BE2C (cell line): ENCODE results near the gene LMO7.

ENCODE experiments used
- DNase-seq: peaks from one replicate; pipeline ENCODE4 v3.0.0-alpha.2; 2020
- H3K27me3 ChIP-seq: fragments of 250-450 bp; sonication (Bioruptor Pico); 2 replicates; pipeline ENCODE4 v1.5.1; 2020; ENCODE audit warnings: mild to moderate bottlenecking
- H3K36me3 ChIP-seq: fragments of 250-450 bp; sonication (Bioruptor Pico); 2 replicates; pipeline ENCODE4 v1.5.1; 2020; ENCODE audit warnings: mild to moderate bottlenecking
- H3K4me1 ChIP-seq: fragments of 250-450 bp; sonication (Bioruptor Pico); 2 replicates; pipeline ENCODE4 v1.5.1; 2020
- H3K4me3 ChIP-seq: 2 replicates; pipeline ENCODE4 v1.5.1; 2011; ENCODE audit warnings: low read depth, low read length
- H3K9me3 ChIP-seq: fragments of 250-450 bp; sonication (Bioruptor Pico); 2 replicates; pipeline ENCODE4 v1.5.1; 2020
- CTCF ChIP-seq: IDR thresholded peaks from 2 replicates; pipeline ENCODE4 v1.5.1; 2012; ENCODE audit warnings: mild to moderate bottlenecking, low read depth, low read length

Gene LMO7

GRCh38 chr13:75794663-75795062 is 158.5 kb downstream of the LMO7 start:
- TF ChIP-seq CTCF: no peak
- Histone ChIP-seq H3K27me3 (no peaks in the 10 kb centered on the region), H3K9me3 (no peaks in the 10 kb centered on the region), H3K36me3 (no peaks in the 10 kb centered on the region), H3K4me1 (no peaks in the 10 kb centered on the region), H3K4me3 (no peak overlapping the region)
- no peak for DNase-seq

GRCh38 chr13:75795274-75795673 is 159.1 kb downstream of the LMO7 start:
- Histone ChIP-seq H3K36me3 (no peaks in the 10 kb centered on the region), H3K9me3 (no peaks in the 10 kb centered on the region), H3K4me3 (no peak overlapping the region), H3K27me3 (no peaks in the 10 kb centered on the region), H3K4me1 (no peaks in the 10 kb centered on the region)
- no peak for DNase-seq
- TF ChIP-seq CTCF: no peak

- no peaks in the 10 kb centered on the region for H3K9me3 ChIP-seq
- H3K4me3 ChIP-seq: no peak overlapping the region
- H3K36me3 ChIP-seq: no peaks in the 10 kb centered on the region
- no peaks in the 10 kb centered on the region for H3K4me1 ChIP-seq
- DNase-seq: no peak
- no peak for TF ChIP-seq CTCF
- H3K27me3 ChIP-seq: no peaks in the 10 kb centered on the region
Observed at GRCh38 chr13:75796825-75797224, 160.7 kb downstream of the LMO7 start.

- Histone ChIP-seq H3K4me3 (no peak overlapping the region), H3K27me3 (no peaks in the 10 kb centered on the region), H3K9me3 (no peaks in the 10 kb centered on the region), H3K36me3 (no peaks in the 10 kb centered on the region), H3K4me1 (no peaks in the 10 kb centered on the region)
- TF ChIP-seq CTCF: no peak
- DNase-seq: no peak
Observed at GRCh38 chr13:75797239-75797638, 161.1 kb downstream of the LMO7 start.

GRCh38 chr13:75797719-75798118 is 161.6 kb downstream of the LMO7 start:
- no peak for DNase-seq
- no peak for TF ChIP-seq CTCF
- Histone ChIP-seq H3K9me3 (no peaks in the 10 kb centered on the region), H3K4me1 (no peaks in the 10 kb centered on the region), H3K27me3 (no peaks in the 10 kb centered on the region), H3K4me3 (no peak overlapping the region), H3K36me3 (no peaks in the 10 kb centered on the region)

GRCh38 chr13:75798353-75799255 is 162.5 kb downstream of the LMO7 start:
- H3K4me3 ChIP-seq: no peak overlapping the region
- H3K27me3 ChIP-seq: no peaks in the 10 kb centered on the region
- H3K4me1 ChIP-seq: no peaks in the 10 kb centered on the region
- no peak for DNase-seq
- H3K9me3 ChIP-seq: no peaks in the 10 kb centered on the region
- no peak for TF ChIP-seq CTCF
- no peaks in the 10 kb centered on the region for H3K36me3 ChIP-seq
